Sciatic nerve (tissue), 2 donors: ENCODE measurements around the gene KIF4A. TPM values are rescaled to one million over a fixed set of nuclear protein-coding genes. Genes with fewer than 3 reads are reported as not detected.
"Not testable (repeated sequence)": the region's sequence is repeated elsewhere in the genome, so short reads cannot be mapped to it uniquely, and the experiment has no call there.

Experiments used
- ATAC-seq: fragments of 200-7000 bp; cut with Tn5 transposase; one replicate; pipeline ENCODE4 v1.9.1; 2020; ENCODE audit warnings: mild to moderate bottlenecking, moderate library complexity
- DNase-seq: peaks from one replicate; pipeline ENCODE4 v3.0.0-alpha.2; 2020; ENCODE audit warnings: low spot score
- intact Hi-C: fragments of 100-400 bp; cut with DNase I; formaldehyde crosslinking; loops from one replicate; pipeline ENCODE4 v1.14.2; 2022
- total RNA-seq: library from RNA; stranded (reverse); fragmentation: NEBNext Ultra II Directional; extraction: Animal tissue kit (Norgen Biotek cat#: 25700); gene quantifications from one replicate; pipeline ENCODE4 v1.2.1, GENCODE V29; 2021
- donor health status: DM: no; HTN: no; CAD: no.
- donor health status: DM: no; HTN: no; CAD: no.

Gene KIF4A
- total RNA-seq, 1 donor from 2014 or later = 0.18 TPM

DNA sequence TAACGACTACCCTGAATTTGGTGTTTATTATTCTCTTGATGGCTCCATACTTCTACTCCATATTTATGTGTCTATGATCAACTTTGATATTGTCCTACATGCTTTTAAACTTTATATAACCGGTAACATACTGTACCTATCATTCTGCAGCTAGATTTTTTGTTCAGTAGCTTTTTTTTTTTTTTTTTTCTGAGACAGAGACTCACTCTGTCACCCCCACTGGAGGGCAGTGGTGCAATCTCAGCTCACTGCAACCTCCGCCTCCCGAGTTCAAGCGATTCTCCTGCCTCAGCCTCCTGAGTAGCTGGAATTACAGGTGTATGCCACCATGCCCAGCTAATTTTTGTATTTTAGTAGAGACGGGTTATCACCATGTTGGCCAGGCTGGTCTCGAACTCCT is 15.9 kb upstream of the KIF4A start:
- intact Hi-C loops, ATAC-seq, DNase-seq: not testable (repeated sequence)

DNA sequence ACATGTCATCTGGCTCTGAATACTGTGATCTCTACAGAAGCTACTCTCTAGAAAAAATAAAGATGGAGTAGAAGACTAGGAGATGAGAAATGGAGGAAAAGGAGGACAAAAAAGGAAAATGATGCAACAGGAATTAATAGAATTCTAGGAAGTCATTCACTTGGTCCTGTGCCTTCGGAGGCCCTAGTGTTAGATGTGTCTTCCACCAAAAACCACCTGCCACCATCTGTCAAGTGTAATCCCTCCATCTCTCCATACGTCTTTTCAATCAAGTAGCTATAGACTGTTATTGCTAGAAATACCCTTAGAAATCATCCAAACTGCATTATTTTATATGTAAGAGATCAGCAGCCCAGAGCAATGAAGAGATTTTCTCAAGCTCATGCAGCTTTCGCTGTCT is 10.8 kb upstream of the KIF4A start:
- DNase-seq (no peak), ATAC-seq (no peak)
- intact Hi-C loops = no loop called here

DNA sequence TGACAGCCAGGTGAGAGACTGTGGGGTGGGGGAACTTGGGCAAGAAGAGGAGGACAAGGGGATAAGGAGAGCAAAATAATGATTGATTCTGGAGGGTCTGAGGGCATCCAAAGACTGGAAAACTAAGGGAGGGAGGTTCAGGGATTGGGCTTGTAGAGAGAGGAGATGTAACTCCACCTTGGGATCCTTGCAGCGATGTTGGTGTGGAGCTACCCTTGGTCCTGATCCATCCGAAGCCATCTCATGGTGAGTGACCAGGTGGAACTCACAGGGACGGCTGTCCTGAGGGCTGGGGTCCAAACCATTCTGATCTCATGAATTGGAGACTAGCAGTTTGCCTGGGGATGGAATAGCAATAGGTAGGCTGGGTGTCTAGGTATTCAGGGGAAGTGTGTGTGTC is 9.3 kb upstream of the KIF4A start:
- intact Hi-C loops = no loop called here
- ATAC-seq = no peak

DNA sequence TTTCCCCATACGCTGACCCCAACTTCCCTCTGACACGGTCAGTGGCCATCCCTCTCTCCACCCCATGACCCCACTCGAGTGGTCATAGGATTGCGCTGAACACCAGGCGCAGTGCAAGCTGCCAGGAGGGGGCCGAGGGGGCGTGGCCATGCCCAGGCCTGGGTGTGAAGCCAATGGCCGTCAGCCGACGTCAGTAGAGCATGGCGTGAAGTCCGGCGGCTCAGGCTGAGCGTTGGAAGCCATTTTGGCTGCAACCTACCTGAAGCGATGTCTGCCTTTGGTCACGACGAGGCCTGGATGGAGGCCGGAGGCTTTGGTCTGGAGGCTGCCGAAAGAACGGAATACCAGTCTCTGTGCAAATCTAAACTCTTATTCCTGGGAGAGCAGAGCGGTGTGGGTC is 8.0 kb upstream of the KIF4A start, which contains the start of gene RAB41:
RAB41 (plus strand) TSS at position 222 of the 400 bp plus-strand sequence; CDS start at position 268, 46 bp downstream.
- ATAC-seq (no peak), DNase-seq (no peak)
- intact Hi-C loops = no loop called here

More for the DNA sequence above, 9.3 kb upstream of the KIF4A start:
- no peak for DNase-seq

DNA sequence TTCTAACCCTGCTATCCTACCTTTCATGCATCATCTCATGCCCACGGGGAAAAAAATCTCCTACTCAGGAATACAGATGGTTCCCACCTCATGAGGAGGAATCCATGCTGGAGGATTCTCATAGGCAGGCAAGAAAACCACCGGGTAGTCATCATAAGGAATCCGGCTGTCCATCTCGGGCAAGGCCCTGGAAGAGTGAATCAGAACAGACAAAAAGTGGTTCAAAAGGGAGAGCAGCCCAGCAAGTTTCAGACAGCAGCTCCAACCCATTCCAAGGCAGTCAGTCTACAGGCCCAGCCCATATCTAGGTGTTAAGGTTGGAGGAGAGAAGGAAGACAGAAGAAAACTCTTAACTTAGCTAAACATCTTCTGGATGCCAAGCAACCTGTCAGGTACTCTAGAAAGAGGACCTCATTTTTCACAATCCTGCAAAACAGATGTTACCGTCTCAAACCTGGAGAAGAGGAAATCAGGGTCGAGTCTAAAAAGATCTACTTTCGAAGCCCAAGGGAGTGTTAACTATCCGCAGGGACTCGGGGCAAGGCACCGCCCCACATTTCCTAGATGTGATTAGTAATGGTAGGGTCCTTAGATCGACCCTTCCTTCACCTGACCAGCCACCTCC is 624 bp upstream of the KIF4A start:
- no peak for ATAC-seq
- no peak for DNase-seq
- intact Hi-C loops = no loop called here

DNA sequence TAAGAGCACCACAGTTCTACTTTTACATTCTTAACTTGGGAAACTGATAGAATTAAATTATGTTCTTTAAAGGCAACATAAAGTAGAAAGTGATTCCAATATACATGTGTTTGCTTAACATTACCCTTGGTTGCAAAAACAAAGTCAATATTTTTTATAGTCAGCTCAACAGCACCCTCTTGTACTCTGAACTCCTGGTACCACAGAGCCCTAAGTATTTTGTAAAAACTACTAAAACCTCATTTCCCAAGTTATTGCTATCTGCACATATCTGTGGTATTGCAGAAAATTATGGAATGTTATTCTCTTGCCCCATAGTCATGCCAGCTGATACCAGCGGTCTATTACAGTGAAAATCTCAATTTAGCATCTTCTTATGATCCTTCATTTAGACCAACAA is 2.9 kb downstream of the KIF4A start:
- no peak for ATAC-seq
- DNase-seq = no peak

DNA sequence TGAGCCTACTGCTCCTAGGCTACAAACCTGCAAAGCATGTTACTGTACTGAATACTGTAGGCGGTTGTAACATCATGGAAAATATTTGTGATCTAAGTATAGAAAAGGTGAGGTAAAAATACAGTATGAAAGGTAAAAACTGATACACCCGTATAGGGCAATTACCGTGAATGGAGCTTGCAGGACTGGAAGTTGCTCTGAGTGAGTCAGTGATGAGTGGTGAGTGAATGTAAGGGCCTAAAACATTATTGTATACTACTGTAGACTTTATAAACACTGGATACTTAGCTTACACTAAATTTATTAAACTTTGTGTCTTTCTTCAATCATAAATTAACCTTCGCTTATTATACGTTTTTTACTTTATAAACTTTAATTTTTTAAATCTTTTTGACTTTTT is 3.7 kb downstream of the KIF4A start:
- ATAC-seq (no peak), DNase-seq (no peak)
- intact Hi-C loops = no loop called here

More for the DNA sequence above, 2.9 kb downstream of the KIF4A start:
- intact Hi-C loops = no loop called here

DNA sequence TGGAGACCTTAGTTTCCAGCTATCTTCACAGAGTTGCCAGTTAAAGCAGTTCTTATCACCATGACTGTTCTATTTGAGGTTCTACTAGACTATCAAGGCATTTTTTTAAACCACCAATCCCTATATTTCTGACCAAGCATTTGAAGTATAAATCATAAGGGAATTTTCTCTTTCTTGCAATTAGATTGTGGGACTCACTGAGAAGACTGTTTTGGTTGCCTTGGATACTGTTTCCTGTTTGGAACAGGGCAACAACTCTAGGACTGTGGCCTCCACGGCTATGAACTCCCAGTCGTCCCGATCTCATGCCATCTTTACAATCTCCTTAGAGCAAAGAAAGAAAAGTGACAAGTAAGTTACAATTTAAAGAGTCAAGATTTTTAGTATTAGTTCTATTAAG is 11.8 kb downstream of the KIF4A start:
- intact Hi-C loops = no loop called here
- no peak for ATAC-seq
- DNase-seq = no peak

DNA sequence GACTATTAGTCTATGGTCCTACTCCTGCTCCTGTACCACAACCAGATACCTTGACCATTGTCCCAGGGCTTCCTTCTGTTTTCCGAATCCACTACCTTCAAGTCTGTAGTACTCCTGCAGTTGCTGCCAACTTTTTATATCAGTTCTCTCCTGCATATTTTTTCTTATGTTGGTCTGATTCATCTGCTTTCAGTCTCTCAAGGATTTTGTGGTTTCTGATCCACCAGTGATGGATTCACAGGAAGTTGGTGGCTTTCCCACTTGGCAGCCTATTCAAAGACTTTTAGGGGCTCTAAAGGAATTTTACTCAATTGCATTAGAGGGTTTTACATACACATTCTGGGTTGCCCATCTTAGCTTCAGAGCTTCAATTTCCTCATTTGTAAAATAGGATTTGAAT is 23.6 kb downstream of the KIF4A start:
- intact Hi-C loops = no loop called here
- DNase-seq (no peak), ATAC-seq (no peak)

DNA sequence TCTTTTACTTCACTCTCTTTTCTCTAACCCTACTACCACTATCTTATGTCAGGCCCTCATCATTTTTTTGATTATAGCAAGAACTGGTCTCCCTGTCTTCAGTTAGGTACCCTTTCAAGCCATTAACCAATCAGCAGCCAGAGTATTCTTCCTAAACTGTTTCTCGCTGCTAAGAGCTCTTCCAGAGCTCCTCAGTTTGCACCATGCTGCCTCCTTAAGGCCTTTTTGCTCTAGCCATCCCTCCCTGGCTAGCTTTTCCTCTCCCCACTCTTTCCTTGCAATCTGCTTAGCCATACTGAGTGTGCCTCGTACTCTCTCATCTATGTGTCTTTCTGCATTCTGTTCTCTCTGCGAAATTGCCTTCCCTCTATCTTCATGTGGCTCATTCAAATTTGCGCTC is 32.9 kb downstream of the KIF4A start:
- DNase-seq (no peak), ATAC-seq (no peak)
- intact Hi-C loops = no loop called here

DNA sequence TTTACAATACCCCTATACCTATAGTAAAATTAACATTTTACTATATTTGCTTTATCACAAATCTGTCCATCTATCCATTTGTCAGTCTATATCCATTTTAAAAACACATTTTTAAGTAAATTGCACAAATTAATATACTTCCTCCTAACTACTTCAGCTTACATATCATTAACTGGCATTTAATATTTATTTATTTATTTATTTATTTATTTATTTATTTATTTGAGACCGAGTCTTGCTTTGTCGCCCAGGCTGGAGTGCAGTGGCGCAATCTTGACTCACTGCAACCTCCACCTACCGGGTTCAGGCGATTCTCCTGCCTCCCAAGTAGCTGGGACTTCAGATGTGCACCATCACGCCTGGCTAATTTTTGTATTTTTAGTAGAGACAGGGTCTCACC is 33.7 kb downstream of the KIF4A start:
- not testable (repeated sequence) for DNase-seq, ATAC-seq

DNA sequence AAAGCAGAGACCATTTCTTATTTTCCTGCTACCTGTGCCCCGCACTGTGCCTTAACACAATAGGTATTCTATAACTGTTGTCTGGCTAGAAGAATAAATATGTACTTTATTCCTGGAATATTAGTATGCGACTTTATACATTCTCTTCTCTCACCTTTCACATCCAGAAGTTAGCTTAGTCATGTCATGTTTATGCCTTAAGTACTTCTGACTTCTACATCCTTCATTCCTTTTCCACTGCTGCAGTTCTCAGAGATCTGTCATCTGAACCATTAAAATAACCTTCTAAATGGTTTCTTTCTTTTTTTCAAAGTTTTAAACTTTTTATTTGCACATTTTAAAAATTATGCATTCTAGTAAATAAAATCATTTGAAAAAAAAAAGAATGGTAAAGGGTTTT is 34.4 kb downstream of the KIF4A start:
- intact Hi-C loops = no loop called here
- DNase-seq (no peak), ATAC-seq (no peak)

More for the DNA sequence above, 33.7 kb downstream of the KIF4A start:
- intact Hi-C loops = not testable (repeated sequence)

DNA sequence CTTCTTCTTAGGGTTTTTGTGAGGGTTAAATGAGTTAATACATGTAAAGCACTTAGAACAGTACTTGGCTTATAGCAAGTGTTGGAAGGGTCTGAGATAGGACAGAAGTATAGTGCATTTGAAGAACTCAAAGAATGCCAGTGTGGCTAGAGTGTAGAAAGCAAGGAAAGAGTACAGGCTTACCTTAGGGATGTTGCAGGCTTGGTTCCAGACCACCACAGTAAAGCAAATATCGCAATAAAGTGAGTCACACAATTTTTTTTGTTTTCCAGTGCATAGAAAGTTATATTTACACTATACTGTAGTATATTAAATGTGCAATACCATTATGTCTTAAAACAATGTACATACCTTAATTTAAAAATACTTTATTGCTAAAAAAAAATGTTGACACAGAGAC is 41.3 kb downstream of the KIF4A start:
- no peak for DNase-seq
- intact Hi-C loops = no loop called here
- no peak for ATAC-seq

DNA sequence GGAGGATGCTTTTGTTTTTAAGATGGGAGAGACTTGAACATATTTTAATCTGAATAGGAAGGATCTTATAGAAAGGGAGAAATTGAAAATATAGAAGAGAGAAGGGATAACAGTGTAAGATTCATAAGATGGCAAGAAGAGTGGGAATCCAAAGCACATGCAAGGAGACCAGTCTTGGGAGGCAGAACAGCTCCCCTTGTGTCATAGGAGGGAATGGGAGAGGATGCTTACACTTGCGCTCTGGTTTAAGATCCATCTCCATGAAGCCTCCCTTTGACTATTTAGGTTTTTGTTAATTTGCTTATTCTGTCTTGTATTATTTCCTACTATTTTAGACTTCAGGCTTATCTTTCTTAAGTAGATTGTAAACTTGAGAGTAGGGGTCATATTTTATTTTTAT is 42.7 kb downstream of the KIF4A start:
- intact Hi-C loops = no loop called here
- no peak for DNase-seq

DNA sequence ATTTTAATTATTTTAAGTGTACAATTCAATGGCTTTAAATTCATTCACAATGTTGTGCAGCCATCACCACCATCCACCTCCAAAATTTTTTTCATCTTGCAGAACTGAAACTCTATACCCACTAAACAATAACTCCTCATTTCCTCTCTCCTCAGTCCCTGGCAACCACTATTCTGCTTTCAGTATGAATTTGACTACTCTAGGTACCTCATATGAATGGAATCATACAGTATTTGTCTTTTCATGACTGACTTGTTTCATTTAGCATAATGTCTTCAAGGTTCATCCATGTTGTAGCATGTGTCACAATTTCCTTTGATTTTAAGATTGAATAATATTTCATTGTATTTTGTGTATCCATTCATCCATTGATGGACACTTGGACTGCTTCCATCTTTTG is 46.9 kb downstream of the KIF4A start:
- DNase-seq (no peak), ATAC-seq (no peak)
- intact Hi-C loops = no loop called here

More for the DNA sequence above, 42.7 kb downstream of the KIF4A start:
- ATAC-seq = no peak

DNA sequence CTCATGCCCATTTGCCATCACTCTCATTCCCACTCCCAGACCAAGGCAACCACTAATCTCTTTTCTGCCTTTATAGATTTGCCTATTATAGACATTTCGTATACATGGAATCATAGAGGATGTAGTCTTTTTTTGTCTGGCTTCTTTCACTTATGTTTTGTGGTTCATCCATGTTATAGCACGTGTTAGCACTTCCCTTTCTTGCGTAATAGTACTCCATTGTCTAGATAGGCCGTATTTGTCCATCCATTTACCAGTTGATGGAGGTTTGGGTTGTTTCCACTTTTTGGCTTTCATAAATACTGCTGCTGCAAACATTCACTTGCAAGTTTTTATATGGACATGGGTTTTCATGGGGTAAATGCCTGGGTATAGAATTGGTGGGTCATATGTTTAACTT is 48.4 kb downstream of the KIF4A start:
- ATAC-seq (no peak), DNase-seq (no peak)
- intact Hi-C loops = no loop called here

DNA sequence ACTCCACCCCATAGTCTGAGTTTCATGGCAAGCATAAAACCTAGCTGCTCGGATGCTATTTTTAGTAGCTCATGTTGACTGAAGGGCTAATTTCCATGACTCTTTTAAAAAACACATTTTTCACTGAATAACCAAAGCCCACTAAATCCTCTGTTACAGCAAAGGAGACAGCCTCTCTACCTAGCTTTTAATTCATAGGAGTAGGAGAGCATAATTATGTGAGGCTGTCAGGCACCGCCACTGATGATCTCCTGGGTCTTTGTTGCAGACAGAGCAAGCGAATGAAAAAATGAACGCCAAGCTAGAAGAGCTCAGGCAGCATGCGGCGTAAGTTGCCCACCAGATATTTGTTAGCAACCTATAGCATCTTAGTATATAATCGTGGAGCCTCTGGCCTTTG is 53.5 kb downstream of the KIF4A start:
- intact Hi-C loops = no loop called here
- no peak for DNase-seq
- ATAC-seq = no peak

DNA sequence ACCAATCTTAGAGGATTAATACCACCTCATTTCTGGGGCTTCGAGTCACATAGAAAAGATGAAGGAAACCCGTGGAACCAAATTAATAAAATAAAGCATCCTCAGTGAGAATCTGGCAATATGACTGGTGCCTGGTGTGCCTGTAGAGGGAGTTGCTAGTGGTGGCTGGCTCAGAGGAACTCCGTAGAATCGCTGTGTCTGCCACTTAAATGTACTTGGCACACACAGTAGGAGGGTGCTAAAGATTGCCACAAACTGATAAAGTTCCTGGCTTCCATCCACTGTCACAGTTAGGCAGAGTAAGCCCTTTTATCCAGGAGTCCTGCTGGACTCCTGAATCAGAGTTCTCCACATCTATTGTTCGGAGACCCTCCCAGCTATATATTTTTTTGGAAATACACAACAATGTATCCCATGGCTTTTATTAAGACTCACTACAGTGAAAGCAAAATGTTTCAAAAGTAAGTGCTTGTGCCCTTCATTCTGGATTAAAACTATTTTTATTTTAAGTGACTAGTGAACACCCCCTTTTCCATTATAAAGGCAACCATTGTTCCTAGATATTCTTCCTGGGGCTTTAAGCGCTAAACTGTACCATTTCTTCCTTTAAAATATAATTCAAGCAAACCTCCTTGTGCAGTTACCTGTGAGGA is 56.6 kb downstream of the KIF4A start:
- DNase-seq = no peak
- intact Hi-C loops = no loop called here
- no peak for ATAC-seq

DNA sequence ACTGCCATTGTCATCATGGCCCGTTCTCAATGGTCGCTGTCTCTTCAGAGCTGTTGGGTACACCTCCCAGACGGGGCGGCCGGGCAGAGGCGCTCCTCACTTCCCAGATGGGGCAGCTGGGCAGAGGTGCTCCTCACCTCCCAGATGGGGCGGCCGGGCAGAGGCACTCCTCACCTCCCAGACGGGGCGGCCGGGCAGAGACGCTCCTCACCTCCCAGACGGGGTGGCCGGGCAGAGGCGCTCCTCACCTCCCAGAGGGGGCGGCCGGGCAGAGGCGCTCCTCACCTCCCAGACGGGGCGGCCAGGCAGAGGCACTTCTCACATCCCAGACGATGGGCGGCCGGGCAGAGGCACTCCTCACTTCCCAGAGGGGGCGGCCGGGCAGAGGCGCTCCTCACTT is 58.9 kb downstream of the KIF4A start:
- DNase-seq, ATAC-seq, intact Hi-C loops: not testable (repeated sequence)

DNA sequence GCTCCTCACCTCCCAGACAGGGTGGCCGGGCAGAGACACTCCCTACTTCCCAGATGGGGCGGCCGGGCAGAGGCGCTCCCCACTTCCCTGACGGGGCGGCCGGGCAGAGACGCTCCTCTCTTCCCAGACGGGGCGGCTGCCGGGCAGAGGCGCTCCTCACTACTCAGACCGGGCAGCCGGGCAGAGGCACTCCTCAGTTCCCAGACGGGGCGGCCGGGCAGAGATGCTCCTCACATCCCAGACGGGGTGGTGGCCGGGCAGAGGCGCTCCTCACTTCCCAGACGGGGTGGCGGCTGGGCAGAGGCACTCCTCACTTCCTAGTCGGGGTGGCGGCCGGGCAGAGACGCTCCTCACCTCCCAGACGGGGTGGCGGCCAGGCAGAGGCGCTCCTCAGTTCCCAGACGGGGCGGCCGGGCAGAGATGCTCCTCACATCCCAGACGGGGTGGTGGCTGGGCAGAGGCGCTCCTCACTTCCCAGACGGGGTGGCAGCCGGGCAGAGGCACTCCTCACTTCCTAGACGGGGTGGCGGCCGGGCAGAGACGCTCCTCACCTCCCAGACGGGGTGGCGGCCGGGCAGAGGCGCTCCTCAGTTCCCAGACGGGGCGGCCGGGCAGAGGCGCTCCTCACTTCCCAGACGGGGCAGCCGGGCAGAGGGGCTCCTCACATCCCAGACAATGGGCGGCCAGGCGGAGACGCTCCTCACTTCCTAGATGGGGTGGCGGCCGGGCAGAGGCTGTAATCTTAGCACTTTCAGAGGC is 59.6 kb downstream of the KIF4A start:
- intact Hi-C loops, ATAC-seq: not testable (repeated sequence)

More for the DNA sequence above, 59.6 kb downstream of the KIF4A start:
- not testable (repeated sequence) for DNase-seq
